ENCODE results near the gene UBXN4. TPM values are rescaled to one million over a fixed set of nuclear protein-coding genes. Genes with fewer than 3 reads are reported as not detected.

UBXN4 gene
- total and polyA plus RNA-seq, 2 of the 4 experiments (the other 2 are of a cell fraction) = 48.1 to 49.1 TPM

GRCh38 chr2:135733045-135733444, 8.6 kb upstream of the UBXN4 start:
- no peaks in the 10 kb centered on the region for H3K79me1 ChIP-seq (ENCODE audit: low read depth in 1 of 2, low read length in 2 of 2)
- H3K27ac ChIP-seq (ENCODE audit: insufficient read depth, low read length) = no peak overlapping the region
- no peak overlapping the region for H3K4me3 ChIP-seq (ENCODE audit: insufficient read depth, low read depth, low read length)
- DNase-seq (no peak), ATAC-seq (ENCODE audit: low read depth) (no peak)
- H2AK5ac ChIP-seq (ENCODE audit: low read depth, low read length) = no peak overlapping the region
- no peak overlapping the region for H3K4me2 ChIP-seq (ENCODE audit: low read depth, low read length)
- no peaks in the 10 kb centered on the region for H3K27me3 ChIP-seq (ENCODE audit: control insufficient read depth, insufficient read depth, low read length)
- in situ Hi-C loops (cut with MboI; ENCODE audit: low sequenced_read_pairs) = no loop called here
- H3K14ac ChIP-seq (replicated peaks; ENCODE audit: low read depth, low read length) = no peak overlapping the region
- H3K18ac ChIP-seq (ENCODE audit: low read depth, low read length) = no peak overlapping the region
- CTCF ChIA-PET = interaction anchor here (1.3 kb wide), 1 partner anchor 8 kb away, joined by 3 read pairs; the partner anchor contains the start of gene UBXN4
- intact Hi-C loops (cut with micrococcal nuclease) = no loop called here
- dilution Hi-C loops (cut with HindIII; ENCODE audit: low sequenced_read_pairs, unreplicated experiment) = no loop called here
- POLR2A ChIA-PET (ENCODE audit: unreplicated experiment) = interaction anchor here (0.5 kb wide), 1 partner anchor 27 kb away, joined by 4 read pairs; no protein-coding TSS in a partner anchor
- H3K9me1 ChIP-seq (ENCODE audit: insufficient read depth, low read length) = no peaks in the 10 kb centered on the region
- no peak overlapping the region for H2AFZ ChIP-seq (replicated peaks; ENCODE audit: low read length, poor library complexity)
- no peaks in the 10 kb centered on the region for H3K9me3 ChIP-seq (ENCODE audit: control insufficient read depth, insufficient read depth, low read length)
- H3K23ac ChIP-seq (ENCODE audit: low read depth, low read length) = no peak overlapping the region
- no peak overlapping the region for H4K91ac ChIP-seq (ENCODE audit: insufficient read depth, low read depth, low read length)
- TF ChIP-seq RCOR1 (IDR thresholded peaks at IDR 0.05; ENCODE audit: insufficient replicate concordance, low read length) (no peak), NFE2L2 (IDR thresholded peaks at IDR 0.05; ENCODE audit: low read depth, low read length) (no peak), RFX5 (IDR thresholded peaks at IDR 0.05; ENCODE audit: low read depth, low read length) (no peak), MAFK (IDR thresholded peaks at IDR 0.05; ENCODE audit: low read depth, low read length) (no peak), CEBPB (IDR thresholded peaks at IDR 0.05; ENCODE audit: low read depth, low read length) (no peak), BHLHE40 (IDR thresholded peaks at IDR 0.05; ENCODE audit: low read depth, low read length) (no peak), CHD1 (IDR thresholded peaks at IDR 0.05; ENCODE audit: low read depth, low read length) (no peak), POLR2A (IDR thresholded peaks at IDR 0.05; ENCODE audit: low read depth, low read length) (no peak), MAZ (IDR thresholded peaks at IDR 0.05; ENCODE audit: borderline replicate concordance, low read depth, low read length) (no peak), RAD21 (IDR thresholded peaks at IDR 0.05; ENCODE audit: low read length) (no peak)
- TF ChIP-seq, protein P1, sequence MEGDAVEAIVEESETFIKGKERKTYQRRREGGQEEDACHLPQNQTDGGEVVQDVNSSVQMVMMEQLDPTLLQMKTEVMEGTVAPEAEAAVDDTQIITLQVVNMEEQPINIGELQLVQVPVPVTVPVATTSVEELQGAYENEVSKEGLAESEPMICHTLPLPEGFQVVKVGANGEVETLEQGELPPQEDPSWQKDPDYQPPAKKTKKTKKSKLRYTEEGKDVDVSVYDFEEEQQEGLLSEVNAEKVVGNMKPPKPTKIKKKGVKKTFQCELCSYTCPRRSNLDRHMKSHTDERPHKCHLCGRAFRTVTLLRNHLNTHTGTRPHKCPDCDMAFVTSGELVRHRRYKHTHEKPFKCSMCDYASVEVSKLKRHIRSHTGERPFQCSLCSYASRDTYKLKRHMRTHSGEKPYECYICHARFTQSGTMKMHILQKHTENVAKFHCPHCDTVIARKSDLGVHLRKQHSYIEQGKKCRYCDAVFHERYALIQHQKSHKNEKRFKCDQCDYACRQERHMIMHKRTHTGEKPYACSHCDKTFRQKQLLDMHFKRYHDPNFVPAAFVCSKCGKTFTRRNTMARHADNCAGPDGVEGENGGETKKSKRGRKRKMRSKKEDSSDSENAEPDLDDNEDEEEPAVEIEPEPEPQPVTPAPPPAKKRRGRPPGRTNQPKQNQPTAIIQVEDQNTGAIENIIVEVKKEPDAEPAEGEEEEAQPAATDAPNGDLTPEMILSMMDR (conservative IDR thresholded peaks at IDR 0.05; ENCODE audit: low read depth, low read length) = no peak
- H2BK5ac ChIP-seq (ENCODE audit: low read depth, low read length, poor library complexity, severe bottlenecking) = no peak overlapping the region
- H4K8ac ChIP-seq (ENCODE audit: low read depth in 2 of 2, low read length in 2 of 2) = no peak overlapping the region
- H4K20me1 ChIP-seq (ENCODE audit: insufficient read depth, low read length) = no peaks in the 10 kb centered on the region
- no peaks in the 10 kb centered on the region for H3K4me1 ChIP-seq (ENCODE audit: control insufficient read depth, insufficient read depth, low read length)
- H2BK120ac ChIP-seq (ENCODE audit: low read depth, low read length) = no peak overlapping the region
- H3K4ac ChIP-seq (ENCODE audit: low read depth, low read length) = no peak overlapping the region
- H3K36me3 ChIP-seq (ENCODE audit: control insufficient read depth, insufficient read depth, low read length) = no peaks in the 10 kb centered on the region
- H2BK15ac ChIP-seq (ENCODE audit: low read depth, low read length) = no peak overlapping the region
- H3K56ac ChIP-seq (ENCODE audit: extremely low read depth, insufficient read depth, low read length) = 0 out of 2 replicates have a peak overlapping the region, but pooled peaks have one; percentile 6
- WGBS, 2 experiments (ENCODE audit: extremely low coverage in 2 of 2, insufficient read length in 1 of 2) = no CpG with 5 or more reads among the region's 2 CpGs
- H2AK9ac ChIP-seq (replicated peaks; ENCODE audit: low read depth, low read length, poor library complexity) = no peak overlapping the region
- H4K5ac ChIP-seq (ENCODE audit: low read depth, low read length) = no peak overlapping the region
- H2BK20ac ChIP-seq (ENCODE audit: low read depth, low read length) = no peak overlapping the region
- BruUV-seq (replicated peaks) = no TSS peak
- H3K9ac ChIP-seq (ENCODE audit: low read depth, low read length) = no peak overlapping the region

Data from IMR-90 (cell line).